ENCODE measurements around the gene BEND3.
"Not testable (repeated sequence)": the region's sequence is repeated elsewhere in the genome, so short reads cannot be mapped to it uniquely, and the experiment has no call there.

BEND3 gene

GRCh38 chr6:107120404-107120803 lies 5.1 kb upstream of the BEND3 start:
- Histone ChIP-seq H3K4me3 (IDR thresholded peaks at IDR 0.05; ENCODE audit: insufficient read depth, low read depth, low read length) (no peak overlapping the region), H4K20me1 (ENCODE audit: insufficient read depth) (no peaks in the 10 kb centered on the region), H3K4me2 (no peak overlapping the region), H3K4me1 (ENCODE audit: low read depth, poor library complexity, severe bottlenecking) (peaks cover 38% of the 10 kb centered on the region), H2AFZ (ENCODE audit: low read depth) (no peak overlapping the region), H3K27me3 (ENCODE audit: insufficient read depth, low read depth) (no peaks in the 10 kb centered on the region), H3K36me3 (ENCODE audit: insufficient read depth) (no peaks in the 10 kb centered on the region), H3K79me2 (ENCODE audit: insufficient read depth, low read depth) (no peaks in the 10 kb centered on the region), H3K27ac (no peak overlapping the region), H3K9ac (no peak overlapping the region)
- TF ChIP-seq, protein P1, sequence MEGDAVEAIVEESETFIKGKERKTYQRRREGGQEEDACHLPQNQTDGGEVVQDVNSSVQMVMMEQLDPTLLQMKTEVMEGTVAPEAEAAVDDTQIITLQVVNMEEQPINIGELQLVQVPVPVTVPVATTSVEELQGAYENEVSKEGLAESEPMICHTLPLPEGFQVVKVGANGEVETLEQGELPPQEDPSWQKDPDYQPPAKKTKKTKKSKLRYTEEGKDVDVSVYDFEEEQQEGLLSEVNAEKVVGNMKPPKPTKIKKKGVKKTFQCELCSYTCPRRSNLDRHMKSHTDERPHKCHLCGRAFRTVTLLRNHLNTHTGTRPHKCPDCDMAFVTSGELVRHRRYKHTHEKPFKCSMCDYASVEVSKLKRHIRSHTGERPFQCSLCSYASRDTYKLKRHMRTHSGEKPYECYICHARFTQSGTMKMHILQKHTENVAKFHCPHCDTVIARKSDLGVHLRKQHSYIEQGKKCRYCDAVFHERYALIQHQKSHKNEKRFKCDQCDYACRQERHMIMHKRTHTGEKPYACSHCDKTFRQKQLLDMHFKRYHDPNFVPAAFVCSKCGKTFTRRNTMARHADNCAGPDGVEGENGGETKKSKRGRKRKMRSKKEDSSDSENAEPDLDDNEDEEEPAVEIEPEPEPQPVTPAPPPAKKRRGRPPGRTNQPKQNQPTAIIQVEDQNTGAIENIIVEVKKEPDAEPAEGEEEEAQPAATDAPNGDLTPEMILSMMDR (conservative IDR thresholded peaks at IDR 0.05; ENCODE audit: low read depth, low read length): no peak

DNA sequence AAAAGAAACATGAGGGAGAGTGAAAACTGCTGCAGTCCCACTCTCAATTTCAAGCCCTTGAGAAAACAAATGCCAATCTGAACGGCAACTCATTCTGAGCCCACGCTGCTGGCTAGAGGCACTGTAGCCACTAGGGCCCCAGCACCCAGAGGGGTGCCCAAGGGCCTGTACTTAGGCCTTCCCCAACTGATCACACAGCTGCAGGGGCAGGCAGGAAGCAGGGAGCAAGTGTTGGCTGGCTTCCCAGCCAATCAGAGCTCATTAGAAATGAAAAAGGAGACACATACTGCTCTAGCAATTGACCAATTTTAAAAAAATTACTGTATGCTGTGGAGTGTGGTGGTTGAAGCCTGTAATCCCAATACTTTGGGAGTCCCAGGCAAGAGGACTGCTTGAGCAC lies 3.7 kb upstream of the BEND3 start:
- H3K79me2 ChIP-seq (ENCODE audit: insufficient read depth, low read depth): no peaks in the 10 kb centered on the region
- TF ChIP-seq, protein P1 (conservative IDR thresholded peaks at IDR 0.05; ENCODE audit: low read depth, low read length): no peak
- H3K36me3 ChIP-seq (ENCODE audit: insufficient read depth): no peaks in the 10 kb centered on the region
- H3K9ac ChIP-seq: no peak overlapping the region
- no peaks in the 10 kb centered on the region for H4K20me1 ChIP-seq (ENCODE audit: insufficient read depth)
- H3K4me2 ChIP-seq: peak overlapping the region; percentile 38; the same call in 1 of the 2 replicates
- no peak overlapping the region for H3K4me3 ChIP-seq (IDR thresholded peaks at IDR 0.05; ENCODE audit: insufficient read depth, low read depth, low read length)
- H3K27me3 ChIP-seq (ENCODE audit: insufficient read depth, low read depth): no peaks in the 10 kb centered on the region
- no peak overlapping the region for H3K27ac ChIP-seq
- peak overlapping the region; percentile 30; the same call in 1 of the 2 replicates for H2AFZ ChIP-seq (ENCODE audit: low read depth)
- peaks cover 30% of the 10 kb centered on the region for H3K4me1 ChIP-seq (ENCODE audit: low read depth, poor library complexity, severe bottlenecking)

- peaks cover 30% of the 10 kb centered on the region for H3K4me1 ChIP-seq (ENCODE audit: low read depth, poor library complexity, severe bottlenecking)
- not testable (repeated sequence) for H3K4me2 ChIP-seq; H3K27me3 ChIP-seq (ENCODE audit: insufficient read depth, low read depth); H3K27ac ChIP-seq; H4K20me1 ChIP-seq (ENCODE audit: insufficient read depth); H3K36me3 ChIP-seq (ENCODE audit: insufficient read depth); H2AFZ ChIP-seq (ENCODE audit: low read depth); H3K9ac ChIP-seq; H3K79me2 ChIP-seq (ENCODE audit: insufficient read depth, low read depth); H3K4me3 ChIP-seq (IDR thresholded peaks at IDR 0.05; ENCODE audit: insufficient read depth, low read depth, low read length)
Measured at GRCh38 chr6:107118540-107118939, 3.2 kb upstream of the BEND3 start.

- Histone ChIP-seq H3K27me3 (ENCODE audit: insufficient read depth, low read depth) (no peaks in the 10 kb centered on the region), H3K9ac (peak overlapping the region; percentile 87; the same call in 1 of the 2 replicates), H3K79me2 (ENCODE audit: insufficient read depth, low read depth) (no peaks in the 10 kb centered on the region), H3K4me2 (peak overlapping the region; percentile 97), H3K36me3 (ENCODE audit: insufficient read depth) (no peaks in the 10 kb centered on the region), H3K4me1 (ENCODE audit: low read depth, poor library complexity, severe bottlenecking) (peaks cover 30% of the 10 kb centered on the region), H4K20me1 (ENCODE audit: insufficient read depth) (no peaks in the 10 kb centered on the region), H2AFZ (ENCODE audit: low read depth) (peak overlapping the region; percentile 82; the same call in 1 of the 2 replicates), H3K27ac (peak overlapping the region; percentile 89; the same call in 1 of the 2 replicates), H3K4me3 (IDR thresholded peaks at IDR 0.05; ENCODE audit: insufficient read depth, low read depth, low read length) (no peak overlapping the region)
- TF ChIP-seq, protein P1 (conservative IDR thresholded peaks at IDR 0.05; ENCODE audit: low read depth, low read length): no peak
Measured at GRCh38 chr6:107116931-107117330, 1.6 kb upstream of the BEND3 start.

DNA sequence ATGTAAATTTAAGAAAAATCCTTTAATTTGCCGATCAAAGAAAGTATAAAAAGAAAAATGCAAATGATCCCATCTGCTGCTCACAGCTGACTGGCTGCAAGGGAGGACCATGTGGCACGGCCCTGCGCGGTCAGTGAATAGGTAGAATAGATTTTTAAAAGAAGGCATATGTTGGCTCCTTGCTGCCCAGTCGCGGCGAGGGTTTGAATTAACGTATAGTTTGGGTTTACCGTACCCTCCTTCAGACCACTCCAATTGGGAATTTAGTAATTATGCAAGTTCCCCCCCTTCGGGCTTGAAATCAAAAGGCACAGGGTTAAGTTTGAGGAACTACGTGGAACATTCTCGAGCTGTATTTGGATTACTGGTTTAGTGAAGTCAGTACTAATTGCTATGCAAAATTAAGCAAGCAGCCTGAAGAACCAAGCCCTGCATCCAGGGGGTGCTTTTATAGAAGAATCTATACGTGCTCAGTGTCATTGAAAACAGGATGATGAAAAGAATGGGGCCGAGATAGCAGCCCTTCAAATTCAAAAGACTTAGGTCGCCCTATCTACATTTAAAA lies 1.1 kb upstream of the BEND3 start:
- Histone ChIP-seq H3K27ac (peak overlapping the region; percentile 89), H3K9ac (peak overlapping the region; percentile 87), H4K20me1 (ENCODE audit: insufficient read depth) (no peaks in the 10 kb centered on the region), H3K4me2 (peak overlapping the region; percentile 97), H3K4me3 (IDR thresholded peaks at IDR 0.05; ENCODE audit: insufficient read depth, low read depth, low read length) (no peak overlapping the region), H3K4me1 (ENCODE audit: low read depth, poor library complexity, severe bottlenecking) (peaks cover 30% of the 10 kb centered on the region), H3K27me3 (ENCODE audit: insufficient read depth, low read depth) (no peaks in the 10 kb centered on the region), H3K79me2 (ENCODE audit: insufficient read depth, low read depth) (no peaks in the 10 kb centered on the region), H3K36me3 (ENCODE audit: insufficient read depth) (no peaks in the 10 kb centered on the region), H2AFZ (ENCODE audit: low read depth) (peak overlapping the region; percentile 82)
- TF ChIP-seq, protein P1 (conservative IDR thresholded peaks at IDR 0.05; ENCODE audit: low read depth, low read length): 0 out of 2 replicates have a peak, but pooled peaks have one; percentile 18
